DND-41 (cell line): Measurements from ENCODE around the gene SERPINH1.

Source experiments
- ATAC-seq: fragments of 200-7000 bp; cut with Tn5 transposase; 3 replicates; pipeline ENCODE4 v1.9.1; 2021; ENCODE audit warnings: low read depth; ENCODE audit not compliant: insufficient read depth
- DNase-seq: peaks from one replicate; pipeline ENCODE4 v3.0.0-alpha.2; 2020
- H2AFZ ChIP-seq: 2 replicates; pipeline ENCODE4 v1.6.0; 2012; ENCODE audit warnings: low read depth, low read length
- H3K27ac ChIP-seq: 2 replicates; pipeline ENCODE4 v1.5.1; 2012; ENCODE audit warnings: low read length, inconsistent platforms
- H3K27me3 ChIP-seq: fragments of 200-600 bp; sonication (generic); 2 replicates; pipeline ENCODE4 v1.6.0; 2012; ENCODE audit warnings: low read length, mild to moderate bottlenecking, inconsistent platforms; ENCODE audit not compliant: insufficient read depth, poor library complexity
- H3K36me3 ChIP-seq: 2 replicates; pipeline ENCODE4 v1.5.1; 2012; ENCODE audit warnings: low read length, inconsistent platforms; ENCODE audit not compliant: insufficient read depth
- H3K4me1 ChIP-seq: 2 replicates; pipeline ENCODE4 v1.5.1; 2012; ENCODE audit warnings: mild to moderate bottlenecking, low read length; ENCODE audit not compliant: insufficient read depth
- H3K4me2 ChIP-seq: 2 replicates; pipeline ENCODE4 v1.6.0; 2012; ENCODE audit warnings: mild to moderate bottlenecking, moderate library complexity, low read length, inconsistent platforms; ENCODE audit not compliant: insufficient read depth
- H3K4me3 ChIP-seq, 2 experiments: fragments of 200-600 bp in 1 of 2; shearing (Covaris generic) in 1 of 2; 2 replicates each; pipeline ENCODE4 v1.5.1; 2012 to 2016; ENCODE audit warnings: inconsistent platforms in 2 of 2, low read length in 2 of 2, mild to moderate bottlenecking in 2 of 2, low read depth in 1 of 2, moderate library complexity in 1 of 2
- H3K79me2 ChIP-seq: 2 replicates; pipeline ENCODE4 v1.6.0; 2012; ENCODE audit warnings: low read length, inconsistent platforms; ENCODE audit not compliant: insufficient read depth
- H3K9ac ChIP-seq: 2 replicates; pipeline ENCODE4 v1.6.0; 2012; ENCODE audit warnings: low read depth, mild to moderate bottlenecking, inconsistent platforms, low read length, moderate library complexity
- H3K9me3 ChIP-seq: 2 replicates; pipeline ENCODE4 v1.5.1; 2012; ENCODE audit warnings: low read length, moderate library complexity, mild to moderate bottlenecking, inconsistent platforms; ENCODE audit not compliant: insufficient read depth, severe bottlenecking
- H4K20me1 ChIP-seq: 2 replicates; pipeline ENCODE4 v1.6.0; 2012; ENCODE audit warnings: low read length; ENCODE audit not compliant: insufficient read depth
- CTCF ChIP-seq: IDR thresholded peaks from 2 replicates; pipeline ENCODE4 v1.5.1; 2012; ENCODE audit warnings: borderline replicate concordance, low read length, moderate library complexity, mild to moderate bottlenecking; ENCODE audit not compliant: poor library complexity, severe bottlenecking; ENCODE audit errors: extremely low read depth
- EZH2 ChIP-seq: IDR thresholded peaks from 3 replicates; pipeline ENCODE4 v1.6.1; 2012; ENCODE audit warnings: borderline replicate concordance, low read depth, mild to moderate bottlenecking, moderate library complexity, low read length, inconsistent platforms; ENCODE audit not compliant: severe bottlenecking

SERPINH1 gene

GRCh38 chr11:75541193-75542087 is 20.6 kb upstream of the SERPINH1 start:
- no peaks in the 10 kb centered on the region for H3K9me3 ChIP-seq
- H4K20me1 ChIP-seq: no peaks in the 10 kb centered on the region; the same call in 1 of the 2 replicates
- no peak overlapping the region for H3K4me2 ChIP-seq
- H3K36me3 ChIP-seq: no peaks in the 10 kb centered on the region
- H3K27me3 ChIP-seq: peaks cover 9% of the 10 kb centered on the region
- no peaks in the 10 kb centered on the region for H3K4me1 ChIP-seq
- no peak overlapping the region for H3K9ac ChIP-seq
- no peak for ATAC-seq
- no peaks in the 10 kb centered on the region for H3K79me2 ChIP-seq
- H2AFZ ChIP-seq: no peak overlapping the region
- no peak overlapping the region for H3K27ac ChIP-seq
- TF ChIP-seq CTCF: no peak
- no peak for TF ChIP-seq EZH2
- no peak overlapping the region for H3K4me3 ChIP-seq
- DNase-seq: no peak

GRCh38 chr11:75542088-75542438 is 20.0 kb upstream of the SERPINH1 start:
- no peaks in the 10 kb centered on the region for H3K4me1 ChIP-seq
- no peaks in the 10 kb centered on the region; the same call in 1 of the 2 replicates for H4K20me1 ChIP-seq
- TF ChIP-seq CTCF (no peak), EZH2 (no peak)
- no peaks in the 10 kb centered on the region for H3K36me3 ChIP-seq
- ATAC-seq (no peak), DNase-seq (no peak)
- no peak overlapping the region for H3K4me2 ChIP-seq
- peaks cover 9% of the 10 kb centered on the region for H3K27me3 ChIP-seq
- no peak overlapping the region for H3K27ac ChIP-seq
- H3K4me3 ChIP-seq: no peak overlapping the region
- no peak overlapping the region for H2AFZ ChIP-seq
- no peaks in the 10 kb centered on the region for H3K79me2 ChIP-seq
- no peak overlapping the region for H3K9ac ChIP-seq
- no peaks in the 10 kb centered on the region for H3K9me3 ChIP-seq

GRCh38 chr11:75543806-75544205 is 18.2 kb upstream of the SERPINH1 start:
- H3K4me1 ChIP-seq: no peaks in the 10 kb centered on the region
- H3K9ac ChIP-seq: no peak overlapping the region
- no peak overlapping the region for H3K4me3 ChIP-seq
- H3K4me2 ChIP-seq: no peak overlapping the region
- H3K27ac ChIP-seq: no peak overlapping the region
- TF ChIP-seq CTCF (no peak), EZH2 (no peak)
- no peaks in the 10 kb centered on the region for H3K36me3 ChIP-seq
- ATAC-seq (0 out of 3 replicates have a peak, but pooled peaks have one; percentile 24), DNase-seq (no peak)
- peaks cover under 1% of the 10 kb centered on the region for H3K9me3 ChIP-seq
- no peaks in the 10 kb centered on the region; the same call in 1 of the 2 replicates for H4K20me1 ChIP-seq
- peaks cover 9% of the 10 kb centered on the region for H3K27me3 ChIP-seq
- no peak overlapping the region for H2AFZ ChIP-seq
- no peaks in the 10 kb centered on the region for H3K79me2 ChIP-seq
